ENCODE data around the gene FHDC1. TPM values are rescaled to one million over a fixed set of nuclear protein-coding genes. Genes with fewer than 3 reads are reported as not detected.

FHDC1 gene
- total and polyA plus RNA-seq, 8 donors: 9.0 to 32.9 (median 10.4) TPM

GRCh38 chr4:152947311-152947710, 11.2 kb downstream of the FHDC1 start:
- intact Hi-C loops (cut with DNase I): no loop called here
- Histone ChIP-seq H3K27me3 (no peaks in the 10 kb centered on the region), H3K4me3 (no peak overlapping the region), H3K27ac (no peak overlapping the region), H3K4me1 (peaks cover 0 to 3% of the 10 kb centered on the region in 2 donors), H3K36me3 (peaks cover 0 to 9% of the 10 kb centered on the region in 2 donors), H3K9me3 (no peaks in the 10 kb centered on the region)
- ATAC-seq (no peak), DNase-seq (no peak)
- TF ChIP-seq CTCF (IDR thresholded peaks at IDR 0.05): no peak

GRCh38 chr4:152949930-152950329, 13.8 kb downstream of the FHDC1 start:
- intact Hi-C loops (cut with DNase I): no loop called here
- no peak overlapping the region for H3K4me3 ChIP-seq
- no peaks in the 10 kb centered on the region for H3K9me3 ChIP-seq
- no peaks in the 10 kb centered on the region for H3K4me1 ChIP-seq
- no peak for TF ChIP-seq CTCF (IDR thresholded peaks at IDR 0.05)
- no peak overlapping the region for H3K27ac ChIP-seq
- no peaks in the 10 kb centered on the region for H3K36me3 ChIP-seq
- ATAC-seq (no peak), DNase-seq (no peak)
- no peaks in the 10 kb centered on the region for H3K27me3 ChIP-seq

GRCh38 chr4:152950402-152951274, 14.5 kb downstream of the FHDC1 start:
- intact Hi-C loops (cut with DNase I): no loop called here
- no peaks in the 10 kb centered on the region for H3K36me3 ChIP-seq
- H3K4me3 ChIP-seq: no peak overlapping the region
- no peak for ATAC-seq
- H3K27ac ChIP-seq: no peak overlapping the region
- DNase-seq: no peak
- TF ChIP-seq CTCF (IDR thresholded peaks at IDR 0.05): no peak
- no peaks in the 10 kb centered on the region for H3K4me1 ChIP-seq
- H3K27me3 ChIP-seq: no peaks in the 10 kb centered on the region
- no peaks in the 10 kb centered on the region for H3K9me3 ChIP-seq

- Histone ChIP-seq H3K4me3 (no peak overlapping the region), H3K36me3 (no peaks in the 10 kb centered on the region), H3K27ac (no peak overlapping the region), H3K27me3 (no peaks in the 10 kb centered on the region), H3K9me3 (no peaks in the 10 kb centered on the region), H3K4me1 (peaks cover 3 to 5% of the 10 kb centered on the region in 2 donors)
- DNase-seq (no peak), ATAC-seq (no peak)
- TF ChIP-seq CTCF (IDR thresholded peaks at IDR 0.05): no peak
- intact Hi-C loops (cut with DNase I): no loop called here
Observed at GRCh38 chr4:152951348-152951747, 15.2 kb downstream of the FHDC1 start.

GRCh38 chr4:152953514-152953913, 17.4 kb downstream of the FHDC1 start:
- H3K27ac ChIP-seq: no peak overlapping the region
- DNase-seq (no peak), ATAC-seq (no peak)
- intact Hi-C loops (cut with DNase I): no loop called here
- H3K4me1 ChIP-seq: peaks cover 25% of the 10 kb centered on the region in 2 donors
- no peaks in the 10 kb centered on the region for H3K27me3 ChIP-seq
- H3K9me3 ChIP-seq: no peaks in the 10 kb centered on the region
- H3K36me3 ChIP-seq: no peaks in the 10 kb centered on the region
- no peak overlapping the region for H3K4me3 ChIP-seq
- TF ChIP-seq CTCF (IDR thresholded peaks at IDR 0.05): no peak

Measured in left lung (tissue), 10 donors.